GM12873 (cell line): Measurements from ENCODE around the gene EML1.

Experiments
- CTCF ChIP-seq: IDR thresholded peaks from 2 replicates; pipeline ENCODE4 v1.5.1; 2012; ENCODE audit warnings: low read depth, mild to moderate bottlenecking, moderate library complexity, low read length, control low read depth; ENCODE audit not compliant: insufficient read depth; ENCODE audit errors: missing control alignments

Gene EML1

GRCh38 chr14:99758121-99758821 is 34.9 kb upstream of the EML1 start:
- no peak for TF ChIP-seq CTCF

GRCh38 chr14:99758872-99759545 is 34.2 kb upstream of the EML1 start:
- no peak for TF ChIP-seq CTCF

GRCh38 chr14:99759546-99759925 is 33.7 kb upstream of the EML1 start:
- no peak for TF ChIP-seq CTCF

GRCh38 chr14:99760817-99761216 is 32.4 kb upstream of the EML1 start:
- TF ChIP-seq CTCF: no peak

GRCh38 chr14:99763527-99764221 is 29.5 kb upstream of the EML1 start:
- TF ChIP-seq CTCF: no peak

GRCh38 chr14:99764222-99764706 is 28.9 kb upstream of the EML1 start:
- TF ChIP-seq CTCF: no peak

- TF ChIP-seq CTCF: no peak
These were observed 24.8 kb upstream of the EML1 start for GRCh38 chr14:99768381-99768780.
